NCI-H1417 treated with DMSO at 0.1 percent for 48 hours (cell line): ENCODE data around the gene SLC2A1.
"Not testable (repeated sequence)": the region's sequence is repeated elsewhere in the genome, so short reads cannot be mapped to it uniquely, and the experiment has no call there.

Experiments
- DNase-seq: peaks from one replicate; lab custom pipeline; 2025; lab: John Stamatoyannopoulos, UW

The SLC2A1 gene

DNA sequence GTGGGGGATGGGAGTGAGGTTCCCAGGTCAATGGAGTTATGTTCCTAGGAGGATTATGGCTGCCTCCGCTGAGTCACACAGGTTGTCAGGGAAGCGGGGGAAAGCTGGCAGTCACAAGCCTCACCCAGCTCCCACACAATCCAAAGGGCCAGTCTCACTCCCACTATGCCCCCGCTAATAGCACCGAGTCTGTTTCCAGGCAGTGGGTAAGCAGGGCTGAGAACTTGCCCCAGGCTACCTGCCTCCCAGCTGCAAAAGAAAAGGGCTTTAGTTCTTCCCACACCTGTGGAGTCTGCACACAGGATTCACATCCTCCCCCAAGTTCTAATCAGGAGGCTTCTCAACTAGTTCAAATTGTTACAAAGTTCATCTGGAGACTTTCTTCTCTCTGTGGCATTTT, 58.7 kb downstream of the SLC2A1 start:
- DNase-seq, result not testable (repeated sequence)

GRCh38 chr1:42891465-42892138, 67.1 kb downstream of the SLC2A1 start:
- no peak for DNase-seq

DNA sequence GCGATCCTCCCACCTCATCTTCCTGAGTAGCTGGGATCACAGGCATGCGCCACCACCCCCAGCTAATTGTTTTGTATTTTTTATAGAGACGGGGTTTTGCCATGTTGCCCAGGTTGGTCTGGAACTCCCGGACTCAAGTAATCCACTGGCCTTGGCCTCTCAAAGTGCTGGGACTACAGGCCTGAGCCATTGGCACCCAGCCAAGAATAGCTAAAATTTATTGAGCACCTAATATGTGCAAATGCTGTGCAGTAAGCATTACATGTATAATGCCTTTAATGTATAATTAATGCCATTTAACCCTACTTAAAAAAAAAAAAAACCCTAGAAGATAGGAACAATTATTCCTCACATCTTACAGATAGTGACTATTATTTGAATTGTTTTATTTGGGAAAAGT, 69.4 kb downstream of the SLC2A1 start:
- DNase-seq, result no peak

DNA sequence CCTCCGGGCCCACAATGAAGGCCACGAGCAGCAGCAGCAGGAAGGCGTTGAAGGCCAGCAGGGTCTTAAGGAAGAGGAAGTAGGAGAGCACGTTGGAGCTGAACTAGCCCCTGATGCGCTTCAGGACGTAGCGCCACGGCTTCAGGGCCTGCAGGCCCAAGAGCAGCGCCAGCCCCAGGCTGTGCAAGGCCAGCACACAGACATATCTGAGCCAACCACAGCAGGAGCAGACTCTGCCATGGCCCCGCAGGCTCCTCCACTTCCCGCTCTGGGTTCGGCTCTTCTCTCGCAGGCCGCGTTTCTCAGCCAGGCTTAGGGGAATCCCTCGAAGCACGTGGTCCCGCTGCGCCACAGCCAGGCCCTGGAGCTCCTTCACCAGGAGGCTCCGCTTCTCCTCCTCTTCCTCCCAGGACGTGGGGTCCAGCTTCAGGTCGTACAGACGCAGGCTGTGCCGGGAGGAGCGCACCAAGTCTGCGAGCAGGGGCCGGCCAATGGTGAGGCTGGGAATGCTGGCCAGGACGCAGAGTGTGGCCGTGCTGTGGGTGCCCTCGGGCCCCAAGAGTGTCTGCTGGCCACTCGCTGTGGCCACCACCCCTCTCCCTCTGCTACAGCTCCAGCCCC, 70.5 kb downstream of the SLC2A1 start:
- DNase-seq, result no peak

DNA sequence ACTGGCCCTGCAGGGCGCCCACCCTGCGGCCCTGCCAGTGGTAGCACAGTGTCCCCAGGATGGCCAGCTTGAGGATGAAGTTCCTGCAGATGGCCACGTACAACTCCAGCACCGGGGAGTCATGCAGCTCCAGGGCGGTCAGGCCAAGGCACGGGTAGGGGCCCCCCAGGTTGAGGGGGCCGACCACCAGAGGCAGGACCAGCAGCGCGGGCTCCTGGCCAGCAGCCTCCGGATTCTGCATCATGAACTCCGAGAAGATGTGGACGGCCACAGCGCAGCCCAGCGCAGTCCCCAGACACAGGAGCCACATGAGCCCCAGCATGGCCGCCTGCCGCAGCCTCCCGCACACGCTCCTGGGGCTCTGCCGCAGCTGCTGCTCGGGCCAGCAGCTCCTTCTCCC, 71.3 kb downstream of the SLC2A1 start:
- no peak for DNase-seq

- no peak for DNase-seq
These were observed 71.9 kb downstream of the SLC2A1 start for GRCh38 chr1:42886800-42887199.

DNA sequence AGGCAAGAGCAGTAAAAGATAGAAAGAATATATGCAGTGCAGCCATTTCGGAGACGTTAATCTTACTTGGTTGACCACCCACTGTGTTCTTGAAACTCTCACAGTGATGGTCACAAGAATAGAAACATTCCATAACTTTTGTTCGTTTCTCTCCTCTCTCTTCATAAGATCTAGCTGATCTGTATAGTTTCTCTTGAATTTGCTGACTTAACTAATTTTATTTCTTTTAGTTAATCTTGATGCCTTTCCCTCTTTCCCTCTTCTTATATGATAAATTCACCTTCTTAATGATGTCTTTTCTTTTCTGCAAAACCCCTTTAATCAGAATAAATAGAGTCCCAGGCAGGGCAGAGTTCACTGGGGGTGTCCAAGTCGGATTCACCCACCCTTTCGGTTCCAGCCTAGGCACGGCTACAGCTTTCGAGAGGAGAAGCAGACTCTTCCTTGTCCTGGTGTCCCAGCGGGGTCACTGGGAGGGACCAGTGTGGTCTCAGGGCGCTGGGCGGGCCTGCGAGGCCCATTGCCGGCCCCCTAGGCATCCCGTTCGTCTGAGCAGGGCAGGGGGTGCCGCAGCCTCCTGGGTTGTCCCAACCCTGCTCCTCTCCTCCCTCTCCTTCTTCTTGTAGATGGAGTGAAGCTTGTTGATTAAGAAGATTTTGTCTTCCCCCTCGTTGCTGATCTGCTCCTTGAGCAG, 72.5 kb downstream of the SLC2A1 start:
- no peak for DNase-seq

- DNase-seq, result no peak
These were observed 78.3 kb downstream of the SLC2A1 start for GRCh38 chr1:42880384-42880783.

DNA sequence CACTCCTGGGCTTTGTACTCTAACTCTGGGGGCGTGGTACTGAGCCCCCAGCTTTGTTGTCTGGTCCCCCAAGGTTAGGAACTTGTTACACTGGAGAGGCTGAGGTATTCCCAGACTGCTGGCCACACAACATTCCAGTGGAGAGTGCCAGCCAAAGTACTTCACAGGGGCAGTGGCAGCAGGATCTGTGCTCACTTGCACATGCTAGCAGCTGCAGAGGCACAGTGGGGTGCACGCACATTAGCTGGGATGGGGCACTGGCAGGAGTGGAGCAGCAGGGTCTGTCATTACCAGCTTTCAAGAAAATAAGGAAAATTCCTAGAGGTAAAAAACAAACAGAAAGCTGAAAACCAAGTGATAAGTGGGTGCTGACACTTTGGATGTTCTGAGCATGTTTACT, 81.3 kb downstream of the SLC2A1 start:
- DNase-seq, result no peak

DNA sequence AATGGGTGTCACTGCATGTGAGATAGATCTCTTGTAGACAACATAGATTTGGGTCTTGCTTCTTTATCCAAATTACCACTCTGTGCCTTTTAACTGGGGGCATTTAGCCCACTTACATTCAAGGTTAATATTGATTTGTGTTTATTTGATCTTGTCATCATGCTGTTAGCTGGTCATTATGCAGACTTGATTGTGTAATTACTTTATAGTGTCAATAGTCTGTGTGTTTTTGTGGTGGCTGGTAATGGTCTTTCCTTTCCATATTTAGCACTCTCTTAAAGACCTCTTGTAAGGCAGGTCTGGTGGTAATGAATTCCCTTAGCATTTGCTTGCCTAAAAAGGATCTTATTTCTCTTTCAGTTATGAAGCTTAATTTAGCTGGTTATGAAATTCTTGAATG, 82.7 kb downstream of the SLC2A1 start:
- DNase-seq, result no peak
